ENCODE results near the gene ACOX1.

The ACOX1 gene

DNA sequence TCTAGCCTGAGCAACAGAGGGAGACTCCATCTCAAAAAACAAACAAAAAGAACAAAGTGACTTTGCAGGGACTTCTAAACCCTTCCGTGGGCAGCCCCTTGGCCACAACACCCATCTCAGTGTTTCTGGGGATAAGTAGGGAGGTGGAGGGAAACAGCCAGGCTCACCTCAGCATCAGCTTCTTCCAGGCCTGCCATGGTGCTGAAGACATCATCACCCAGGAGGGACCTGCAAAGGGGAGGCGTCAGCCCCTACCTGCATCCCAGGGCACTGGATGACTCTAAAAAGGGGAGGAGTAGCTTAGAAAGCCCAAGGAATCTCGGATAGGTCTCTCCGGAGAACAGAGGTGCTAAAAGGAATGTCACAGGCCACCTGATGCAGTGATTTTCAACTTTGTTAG is 47.9 kb downstream of the ACOX1 start:
- DNase-seq: no peak

DNA sequence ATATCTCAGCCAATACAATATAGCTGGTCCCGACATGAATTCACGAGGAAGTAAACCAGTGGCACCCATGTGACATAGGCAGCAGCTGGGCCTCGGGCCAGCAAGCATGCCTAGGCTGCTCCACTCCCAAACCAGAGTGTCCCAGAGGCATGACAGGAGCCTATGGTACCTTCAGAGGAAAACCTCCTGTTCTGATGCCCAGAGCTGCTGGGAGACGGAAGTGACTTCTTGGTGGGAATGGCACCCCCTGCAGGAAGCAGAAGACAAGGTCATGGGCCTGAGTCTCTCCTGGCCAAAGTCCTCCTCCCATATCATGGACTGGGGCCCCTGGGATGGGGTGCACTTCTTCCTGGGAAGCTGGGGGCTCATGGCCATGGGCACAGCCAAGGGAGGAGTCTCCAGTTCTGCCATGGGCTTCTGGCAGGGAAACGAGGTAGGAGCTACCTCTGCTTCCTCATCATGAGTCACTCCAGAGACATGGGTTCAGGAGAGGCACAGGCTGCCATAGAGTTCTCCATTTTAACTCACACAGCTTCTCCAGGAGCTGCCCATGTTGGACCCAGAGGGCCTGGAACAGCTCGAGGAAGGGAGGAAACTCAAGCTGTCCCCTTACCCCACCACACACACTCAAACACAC is 51.6 kb downstream of the ACOX1 start:
- no peak for DNase-seq

DNA sequence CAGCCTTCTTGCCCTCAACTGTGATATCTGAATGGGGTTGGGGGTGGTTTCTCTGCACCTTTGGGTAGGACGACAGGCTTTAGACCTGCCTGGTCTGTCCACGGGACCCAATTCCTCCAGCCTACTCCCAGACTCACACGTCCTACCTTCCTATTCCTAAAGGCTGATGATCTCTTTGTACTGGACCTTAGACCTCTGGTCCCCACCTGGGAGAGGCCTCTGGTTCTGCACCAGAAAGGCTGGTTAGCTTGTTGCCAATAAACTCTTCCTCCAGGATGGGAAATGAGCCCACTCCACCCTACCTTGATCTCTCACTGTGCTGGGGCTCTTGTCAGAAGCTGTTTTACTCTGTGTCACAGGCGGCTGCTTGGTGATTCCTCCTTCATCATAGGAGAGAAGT is 52.5 kb downstream of the ACOX1 start:
- DNase-seq: no peak

DNA sequence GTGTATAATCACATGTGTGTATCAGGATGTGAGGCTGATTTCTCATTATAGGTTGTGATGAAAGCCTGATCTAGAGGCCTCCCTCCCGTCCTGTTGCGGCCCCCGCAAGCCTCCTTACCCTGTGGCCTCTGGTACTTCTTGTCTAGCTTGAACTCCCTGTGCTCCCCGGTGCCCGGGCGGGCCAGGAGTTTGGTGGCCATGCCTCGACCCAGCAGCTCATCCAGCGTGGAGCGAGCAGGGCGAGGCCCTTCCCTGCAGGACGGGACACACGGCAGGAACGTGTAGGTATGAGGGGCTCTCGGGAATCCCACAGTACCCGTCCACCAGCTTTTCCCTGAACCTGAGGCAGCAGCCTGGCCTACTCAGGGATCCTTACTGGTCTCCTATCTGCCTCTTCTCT is 53.1 kb downstream of the ACOX1 start:
- no peak for DNase-seq

DNA sequence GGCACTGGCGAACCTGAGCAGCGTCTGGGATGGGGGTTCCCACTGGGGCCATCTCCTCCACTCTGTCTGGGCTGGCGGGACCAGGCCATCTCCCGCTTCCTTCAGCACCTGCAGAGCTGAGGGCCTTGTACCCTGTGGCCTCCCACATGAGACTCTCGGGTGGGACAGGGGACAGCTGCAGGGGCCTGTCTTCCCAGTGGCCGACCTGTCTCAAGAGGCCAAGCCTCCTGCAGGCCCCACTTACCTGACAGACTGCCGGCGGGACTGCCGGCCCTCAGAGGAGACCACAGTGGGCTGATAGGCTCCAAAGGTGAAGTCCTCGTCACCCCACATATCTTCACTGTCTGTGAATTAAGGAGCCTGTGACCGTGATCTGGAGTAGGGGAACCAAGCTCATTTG is 53.9 kb downstream of the ACOX1 start:
- DNase-seq: no peak

DNA sequence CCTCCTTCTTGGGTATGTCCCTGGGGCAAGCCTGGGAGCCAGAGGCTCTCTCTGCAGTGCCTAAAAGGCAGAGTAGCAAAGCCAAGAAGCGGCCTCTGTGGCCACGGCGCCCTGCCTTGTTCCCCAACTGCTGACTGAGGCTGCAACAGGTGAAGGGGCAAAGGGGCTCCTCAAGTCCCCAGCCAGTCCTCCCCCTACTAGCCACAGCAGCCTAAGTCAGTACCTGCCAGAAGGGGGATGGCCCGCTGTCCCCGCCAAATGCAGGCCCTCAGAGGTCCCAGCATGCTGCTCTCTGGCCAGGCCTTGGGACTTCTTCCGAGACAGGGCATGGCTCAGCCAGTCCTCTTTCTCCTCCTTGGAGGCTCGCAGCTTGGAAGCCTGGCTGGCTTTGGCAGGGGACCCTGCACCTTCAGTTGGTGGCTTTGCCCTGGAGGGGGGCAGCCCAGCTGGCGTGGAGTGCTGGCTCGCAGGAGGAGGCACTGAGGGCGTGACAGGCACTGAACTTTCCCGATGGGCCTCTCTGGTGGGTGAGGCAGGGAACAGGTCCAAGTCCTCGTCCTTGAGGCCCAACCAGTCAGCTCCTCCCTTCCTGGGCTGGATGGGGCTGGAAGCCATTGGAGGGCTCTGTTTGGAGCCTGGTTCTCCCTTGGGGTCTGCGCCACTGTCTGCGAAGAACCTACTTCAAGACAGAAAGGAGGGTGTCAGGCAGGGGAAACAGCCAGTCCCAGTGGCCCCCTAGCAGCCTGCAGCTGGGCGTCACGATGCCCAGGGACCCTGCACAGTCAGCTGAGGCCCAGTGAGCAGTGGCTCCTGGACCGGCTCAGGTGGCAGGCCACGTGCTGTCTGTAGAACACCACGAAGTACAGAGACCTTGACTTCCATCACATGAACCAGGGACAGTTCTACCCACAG is 55.7 kb downstream of the ACOX1 start:
- DNase-seq: no peak

DNA sequence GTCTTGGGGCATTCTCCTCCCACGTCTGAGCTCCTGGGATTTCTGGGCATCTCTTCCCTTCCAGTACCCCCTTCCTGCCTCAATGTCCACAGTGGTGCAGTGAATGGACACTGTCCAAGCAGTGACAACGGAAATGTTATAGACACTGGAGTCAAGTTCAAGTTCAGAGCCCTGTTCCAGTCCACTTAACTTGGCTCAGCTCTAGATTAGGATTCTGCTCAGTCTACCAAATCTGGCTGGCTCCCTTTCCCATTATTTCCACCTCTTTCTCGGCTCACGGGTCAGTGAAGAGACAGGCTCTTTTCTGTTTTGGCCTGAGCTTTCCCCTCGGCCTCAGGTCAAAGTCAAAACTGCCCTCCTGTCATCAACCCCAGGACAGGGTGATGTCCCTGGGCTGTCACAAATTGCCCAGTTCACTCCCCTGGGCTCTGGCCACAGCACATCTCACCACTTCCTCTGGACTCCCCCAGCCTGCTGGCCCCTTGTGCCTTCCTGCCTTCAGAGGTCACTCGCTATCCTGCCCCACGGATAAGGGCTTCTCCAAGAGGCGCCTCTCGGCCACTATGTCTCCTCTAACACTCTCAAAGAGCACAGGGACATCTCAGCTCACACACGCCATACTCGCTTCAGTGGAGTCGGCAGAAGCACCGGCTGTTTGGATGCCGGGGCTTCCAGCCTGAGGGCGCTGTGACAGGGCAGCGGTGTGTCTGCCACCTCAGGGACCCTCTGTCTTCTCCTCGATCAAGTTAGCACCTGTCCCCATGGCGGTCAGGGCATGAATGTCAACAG is 56.6 kb downstream of the ACOX1 start:
- no peak for DNase-seq

DNA sequence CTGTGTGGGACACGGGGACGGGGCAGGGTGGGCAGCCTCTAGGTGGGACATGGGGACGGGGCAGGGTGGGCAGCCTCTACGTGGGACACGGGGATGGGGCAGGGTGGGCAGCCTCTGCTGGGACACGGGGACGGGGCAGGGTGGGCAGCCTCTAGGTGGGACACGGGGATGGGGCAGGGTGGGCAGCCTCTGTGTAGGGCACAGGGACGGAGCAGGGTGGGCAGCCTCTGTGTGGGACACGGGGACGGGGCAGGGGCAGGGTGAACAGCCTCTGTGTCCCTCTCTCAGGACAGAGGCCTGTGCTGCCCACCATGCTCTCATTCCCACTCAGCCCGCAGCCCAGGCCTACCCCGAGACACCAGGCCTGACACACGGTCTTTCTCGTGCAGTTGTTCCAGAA is 57.4 kb downstream of the ACOX1 start:
- DNase-seq: no peak

DNA sequence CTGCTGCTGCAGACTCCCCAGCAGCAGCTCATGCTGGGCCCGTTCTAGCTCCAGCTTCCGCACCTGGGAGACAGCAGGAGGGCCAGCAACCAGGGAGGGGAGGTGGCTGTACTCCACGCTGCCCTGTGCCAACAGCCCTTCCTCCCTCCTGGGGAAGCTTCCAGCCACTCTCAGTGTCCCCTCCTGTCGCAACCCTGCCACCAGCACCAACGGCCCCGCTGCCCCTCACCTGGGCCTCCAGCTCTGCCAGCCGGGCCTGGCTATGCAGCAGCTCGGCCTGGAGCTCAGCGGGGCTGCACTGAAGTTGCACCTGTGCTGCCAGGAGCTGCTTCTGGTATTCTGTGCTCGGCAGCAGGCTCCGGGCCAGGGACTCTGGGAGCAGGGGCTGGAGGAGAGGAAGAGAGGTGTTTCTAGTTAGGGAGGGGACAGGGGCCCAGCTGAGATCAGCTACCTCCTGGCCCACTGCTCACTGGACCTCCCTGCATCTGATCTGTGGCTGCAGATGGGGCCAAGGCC is 58.9 kb downstream of the ACOX1 start:
- no peak for DNase-seq

DNA sequence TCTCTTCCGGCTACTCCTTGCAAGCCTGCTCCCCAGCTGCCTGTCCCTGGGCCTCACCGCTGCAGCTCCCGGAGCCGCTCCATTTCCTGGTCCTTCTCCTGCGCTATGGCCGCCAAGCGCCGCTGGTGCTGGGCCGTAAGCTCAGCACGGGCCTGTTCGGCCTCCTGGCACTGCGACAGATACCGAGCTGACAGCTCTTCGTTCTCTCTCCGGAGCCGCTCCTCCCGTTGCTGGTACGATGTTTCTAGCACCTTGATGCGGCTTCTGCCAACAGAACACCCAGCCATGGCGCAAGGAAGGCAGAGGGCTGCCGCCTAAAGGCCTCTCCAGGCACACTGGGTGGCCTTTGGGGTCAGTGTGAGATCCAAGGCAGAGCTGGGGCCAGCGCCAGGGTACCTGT is 59.4 kb downstream of the ACOX1 start:
- no peak for DNase-seq

DNA sequence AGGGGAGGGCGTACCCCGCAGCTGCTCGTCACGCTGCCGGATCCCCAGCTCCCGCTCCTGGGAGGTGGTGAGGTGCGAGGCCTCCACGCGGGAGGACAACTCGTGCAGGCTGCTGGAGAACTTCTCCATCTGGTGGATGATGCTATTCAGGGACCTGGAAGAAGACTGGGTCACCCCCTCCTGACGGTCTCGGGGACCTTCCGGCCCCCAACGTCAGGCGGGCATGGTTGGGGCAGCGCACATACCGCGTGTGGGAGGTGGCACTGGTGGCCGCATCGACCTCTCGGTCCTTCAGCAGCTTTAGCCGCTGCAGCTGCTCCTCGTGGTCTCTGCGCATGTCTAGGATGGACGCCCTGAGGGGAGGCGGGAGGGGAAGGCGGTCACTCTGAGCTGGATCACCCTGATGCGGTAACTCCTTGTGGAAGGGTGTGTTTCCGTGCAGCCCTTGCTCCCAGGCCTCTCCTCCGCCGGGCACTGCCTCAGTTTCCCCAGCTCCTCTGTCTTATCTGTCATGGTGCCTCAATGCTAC is 61.0 kb downstream of the ACOX1 start:
- no peak for DNase-seq

DNA sequence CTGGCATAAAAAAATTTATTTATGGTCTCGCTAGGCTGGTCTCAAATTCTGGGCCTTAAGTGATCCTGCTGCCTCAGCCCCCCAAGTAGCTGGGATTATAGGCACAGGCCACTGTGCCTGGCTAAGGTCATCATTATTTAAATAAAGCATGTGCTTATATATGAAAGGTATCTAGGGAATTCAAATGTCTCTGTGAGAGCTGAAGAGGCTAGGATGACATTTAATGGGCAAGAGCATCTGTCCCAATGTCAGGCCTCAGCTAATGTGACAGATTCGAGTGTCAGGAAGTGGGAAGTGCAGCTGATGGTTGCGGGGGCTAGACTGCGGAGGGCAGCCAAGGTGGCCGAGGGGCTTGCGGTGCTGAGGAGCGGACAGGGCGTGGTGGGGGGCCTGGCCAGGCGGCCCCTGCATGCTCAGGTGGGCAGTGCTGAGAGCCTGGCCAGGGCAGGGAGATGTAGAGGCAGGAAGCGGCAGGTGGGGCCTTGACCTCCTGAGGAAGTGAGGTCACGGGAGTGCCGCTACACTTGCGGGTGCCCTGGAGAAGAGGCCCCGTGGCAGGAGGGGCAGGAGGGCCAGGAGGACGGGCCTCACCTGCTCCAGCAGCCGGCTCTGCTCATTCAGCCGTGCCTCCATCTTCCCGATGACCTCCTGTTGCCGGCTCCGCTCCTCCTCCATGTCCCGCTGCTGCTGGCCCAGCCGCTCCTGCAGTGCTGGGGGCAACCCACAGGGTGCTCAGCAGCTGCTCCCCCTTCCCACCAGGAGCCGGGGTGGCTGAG is 61.6 kb downstream of the ACOX1 start:
- DNase-seq: no peak

DNA sequence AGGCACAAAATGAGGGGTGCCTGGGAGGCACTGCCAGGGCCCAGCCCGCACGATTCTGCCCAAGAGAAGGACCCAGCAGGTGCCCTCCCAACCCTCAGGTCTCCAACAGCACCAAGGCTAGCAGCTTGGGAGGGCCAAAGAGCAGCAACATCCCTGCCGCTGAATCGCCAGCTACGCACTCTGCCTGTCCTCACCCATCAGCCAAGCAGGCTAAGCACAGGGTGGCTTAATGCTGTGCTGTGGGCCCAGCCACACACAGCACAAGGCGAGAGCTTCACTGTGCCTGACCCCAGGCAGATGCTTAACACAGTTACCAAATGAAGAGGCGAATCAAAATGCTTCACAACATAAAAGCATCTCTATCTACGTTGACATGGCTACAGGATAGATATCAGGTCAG is 63.7 kb downstream of the ACOX1 start:
- DNase-seq: no peak

DNA sequence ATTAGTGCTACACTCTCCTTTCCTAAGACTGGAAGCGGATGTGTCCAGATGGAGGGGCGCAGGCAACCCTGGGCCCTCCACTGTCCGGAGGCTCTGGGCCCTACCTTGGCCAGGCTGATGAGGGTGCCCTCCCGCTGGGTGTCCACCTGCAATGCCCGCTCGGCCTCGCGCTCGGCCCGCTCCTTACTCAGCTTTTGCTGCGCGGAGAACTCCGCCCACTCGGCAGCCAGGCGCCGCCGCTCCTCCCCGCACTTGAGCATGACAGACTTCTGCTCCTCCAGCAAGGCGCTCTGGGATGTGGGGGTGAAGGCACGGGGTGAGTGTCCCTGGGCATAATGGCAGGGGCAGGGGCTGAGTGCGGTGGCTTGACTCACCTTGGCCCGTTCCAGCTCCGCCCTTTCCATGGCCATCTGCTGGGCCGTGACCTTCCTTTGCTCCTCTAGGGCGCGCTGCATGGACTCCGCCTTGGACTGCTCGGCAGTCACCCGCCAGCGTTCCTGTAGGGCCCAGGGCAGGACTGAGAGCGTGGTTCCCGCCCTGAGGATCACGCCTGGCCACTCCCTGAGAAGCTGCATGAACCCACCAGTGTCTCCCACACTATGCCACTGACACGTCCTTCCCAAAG is 64.2 kb downstream of the ACOX1 start:
- DNase-seq: no peak

DNA sequence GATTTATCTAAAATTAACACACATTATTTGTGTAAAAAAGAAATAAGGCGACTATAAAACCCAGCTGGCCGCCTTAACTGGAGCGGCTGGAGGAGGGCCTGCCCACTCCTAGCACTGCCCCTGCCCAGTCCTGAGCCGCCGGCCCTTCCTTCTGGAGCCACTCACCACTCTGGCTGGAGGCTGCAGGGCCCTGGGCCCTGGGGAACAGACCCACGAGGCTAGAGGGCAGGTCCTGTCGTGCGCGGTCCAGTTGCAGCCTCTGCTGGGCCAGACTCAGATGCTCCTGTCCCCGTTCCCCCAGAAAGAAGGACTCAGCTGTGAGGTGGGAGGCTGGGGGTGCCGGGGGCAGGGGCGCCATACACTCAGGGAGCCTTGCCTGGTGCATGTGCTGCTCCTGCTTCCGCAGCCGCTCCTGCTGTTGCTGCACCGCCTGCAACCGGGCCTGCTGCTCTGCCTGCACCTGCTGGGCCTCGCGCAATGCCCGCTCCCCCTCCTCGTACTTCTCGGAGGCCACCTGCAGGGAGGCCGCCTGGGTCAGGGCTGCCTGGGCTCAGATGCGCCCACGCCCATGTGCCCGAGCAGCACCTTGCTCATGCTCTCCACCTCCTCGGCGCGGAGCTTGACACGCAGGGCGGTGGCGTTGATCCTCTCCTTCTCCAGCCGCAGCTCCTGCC is 65.3 kb downstream of the ACOX1 start:
- no peak for DNase-seq

DNA sequence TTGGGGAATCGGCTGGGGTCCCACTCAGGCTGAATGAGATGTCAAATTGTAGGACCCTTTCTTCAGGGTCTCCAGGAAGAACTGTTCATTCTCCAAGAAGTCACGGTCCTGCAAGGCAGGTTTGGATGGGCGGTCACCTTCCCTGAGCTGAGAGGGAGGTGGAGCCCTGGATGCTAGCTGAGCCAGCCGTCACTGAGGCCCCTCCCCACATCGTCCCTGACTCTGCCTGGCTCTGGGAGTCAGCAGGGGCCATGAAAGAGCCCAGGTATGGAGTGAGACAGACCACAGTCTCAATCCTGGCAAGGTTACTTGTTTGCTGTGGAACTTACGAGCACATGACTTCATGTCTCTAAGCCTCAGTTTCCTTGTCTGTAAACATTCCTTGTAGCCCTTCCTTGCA is 68.3 kb downstream of the ACOX1 start:
- no peak for DNase-seq

DNA sequence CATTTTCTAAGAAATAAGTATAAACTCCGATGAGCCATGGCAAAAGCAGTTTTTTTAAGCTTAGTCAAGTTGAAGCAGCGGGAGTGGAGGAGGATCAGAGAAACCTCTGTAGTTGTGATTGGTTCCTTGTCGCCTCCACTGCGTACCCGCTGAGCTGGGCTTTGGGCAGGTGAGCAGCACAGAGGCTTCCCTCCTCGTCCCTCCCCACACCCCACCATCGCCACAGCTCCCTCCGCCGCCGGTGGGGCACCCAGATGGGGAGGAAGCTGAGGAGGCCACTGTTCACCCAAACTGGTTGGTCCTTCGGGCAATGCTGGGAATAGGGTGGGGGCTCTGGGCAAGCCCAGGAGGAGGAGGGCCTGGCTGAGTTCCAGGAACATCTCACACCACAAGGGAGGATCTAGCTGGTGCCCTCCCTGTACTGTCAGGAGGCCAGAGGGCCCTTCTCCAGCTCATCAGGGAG is 69.1 kb downstream of the ACOX1 start:
- no peak for DNase-seq

DNA sequence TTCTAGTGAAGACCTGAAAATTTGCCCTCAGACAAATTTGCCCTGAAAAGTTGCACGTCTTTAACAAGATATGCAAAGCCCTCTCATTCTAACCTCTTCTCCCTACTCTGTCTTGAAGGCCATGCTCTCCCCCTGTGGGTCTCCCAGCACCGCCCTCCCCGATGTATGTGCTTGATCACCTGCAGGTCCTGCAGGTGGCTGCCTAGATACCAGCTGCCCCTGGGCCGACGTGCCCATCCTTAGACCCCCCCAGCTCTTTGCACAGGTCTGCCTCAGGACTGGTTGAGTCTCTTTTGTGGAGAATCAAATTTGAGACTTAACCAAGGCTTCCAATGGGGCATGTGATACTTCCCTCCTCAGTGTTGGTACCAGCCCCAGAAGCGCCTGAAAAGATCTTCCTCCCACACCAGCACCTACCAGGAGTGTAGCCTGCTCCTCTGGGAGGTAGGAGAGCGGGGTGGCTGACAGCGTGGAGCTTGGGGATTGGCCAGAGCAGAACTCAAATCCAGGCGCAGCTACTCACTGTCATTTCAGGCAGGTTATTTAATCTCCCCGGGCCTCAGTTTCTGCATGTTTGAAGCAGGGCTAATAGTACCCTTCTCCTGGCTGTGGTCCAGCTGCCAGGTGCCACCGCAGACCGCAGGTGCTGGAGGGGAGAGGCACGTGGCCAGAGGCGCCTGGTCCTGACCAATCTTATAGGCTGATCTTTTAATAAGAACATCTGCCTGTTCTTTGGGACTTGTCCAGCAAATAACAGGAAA is 69.7 kb downstream of the ACOX1 start:
- peak; percentile 64 for DNase-seq

DNA sequence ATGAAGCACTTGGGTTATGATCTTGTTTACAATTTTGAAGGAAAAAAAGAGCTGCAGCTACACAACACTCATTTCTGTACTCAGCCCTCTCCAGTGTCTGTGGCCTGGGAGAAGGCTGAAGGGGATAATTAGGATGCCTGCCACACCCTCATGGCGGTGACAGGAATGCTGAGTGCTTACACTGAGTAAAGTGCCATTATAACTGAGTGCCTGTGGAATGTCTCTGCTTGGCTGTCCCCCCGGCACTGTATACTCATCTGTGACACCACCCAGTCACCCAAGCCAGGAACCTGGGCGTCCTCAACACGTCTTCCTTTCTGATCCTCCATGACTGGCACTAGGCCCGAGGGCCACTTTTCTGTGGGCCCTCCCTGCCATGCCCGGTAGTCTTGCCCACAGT is 70.8 kb downstream of the ACOX1 start:
- DNase-seq: no peak

DNA sequence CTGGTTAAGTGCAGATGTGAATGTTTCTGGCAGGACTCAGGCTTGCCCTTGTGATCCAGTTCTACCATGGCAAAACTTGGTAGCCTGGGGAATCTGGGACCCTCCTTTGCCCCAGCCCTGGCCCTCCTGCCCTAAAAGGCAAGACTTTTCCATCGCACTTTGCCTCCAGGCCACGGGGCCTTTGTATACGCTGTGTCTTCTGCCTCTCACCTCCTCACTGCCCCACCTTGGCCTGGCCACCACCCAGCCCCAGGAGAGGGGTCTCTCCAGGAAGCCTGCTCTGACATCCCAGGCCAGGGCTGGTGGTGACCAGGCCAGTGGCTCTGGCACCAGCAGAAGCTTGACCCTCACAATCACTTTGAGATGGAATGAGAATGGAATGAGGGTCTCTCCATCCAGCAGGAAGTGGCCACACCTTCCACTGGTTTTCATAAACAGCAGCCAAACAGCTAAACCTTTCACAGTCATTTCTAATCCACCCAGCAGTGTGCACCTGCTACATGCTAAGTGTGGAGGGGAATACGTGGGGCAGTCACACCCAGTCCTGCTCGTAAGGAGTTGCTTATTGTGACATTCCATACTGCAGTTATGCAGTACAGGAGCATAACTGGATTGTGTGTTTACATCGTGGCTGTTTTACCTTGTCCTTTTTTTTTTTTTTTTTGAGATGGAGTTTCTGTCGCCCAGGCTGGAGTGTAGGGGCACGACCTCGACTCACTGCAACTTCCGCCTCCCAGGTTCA is 72.7 kb downstream of the ACOX1 start:
- DNase-seq: no peak

Data from NCI-H1417 treated with DMSO at 0.1 percent for 48 hours (cell line).